B cell (primary cell): ENCODE measurements around the gene ISLR. TPM values are rescaled to one million over a fixed set of nuclear protein-coding genes. Genes with fewer than 3 reads are reported as not detected.

Experiments used
- ATAC-seq: fragments of 200-7000 bp; cut with Tn5 transposase; one replicate; pipeline ENCODE4 v1.10.0; 2021; ENCODE audit warnings: low read depth, mild to moderate bottlenecking, moderate number of reproducible peaks, moderate library complexity
- CTCF ChIA-PET: fragments of 350-600 bp; sonication (Branson Sonifier 250); formaldehyde crosslinking; loops from one replicate; lab custom pipeline; 2021; ENCODE audit warnings: antibody characterized with exemption, inconsistent platforms; lab: Charles Lee
- POLR2A ChIA-PET: fragments of 350-600 bp; sonication (Branson Sonifier 250); formaldehyde crosslinking; loops from one replicate; lab custom pipeline; 2021; ENCODE audit warnings: antibody characterized with exemption; lab: Charles Lee
- DNase-seq: peaks from one replicate; pipeline ENCODE4 v3.0.0; 2013
- H2AFZ ChIP-seq: 2 replicates; pipeline ENCODE4 v1.6.1; 2012; ENCODE audit warnings: mild to moderate bottlenecking, low read depth, low read length; ENCODE audit not compliant: insufficient read depth, poor library complexity, severe bottlenecking
- H3K27ac ChIP-seq, 2 donors: 1 replicate in 1 of 2; 2 replicates in 1 of 2; pipeline ENCODE4 v1.5.1; 2012 to 2013; ENCODE audit warnings: low read length in 2 of 2, mild to moderate bottlenecking in 2 of 2, moderate library complexity in 1 of 2
- H3K27me3 ChIP-seq, 4 experiments: fragments of 200-600 bp in 1 of 4; sonication (generic) in 1 of 4; replicated peaks in 1 of 4; 1 replicate in 2 of 4; 2 replicates in 2 of 4; pipeline versions ENCODE4 v1.6.1 to v1.7.0; 2013 to 2016; ENCODE audit warnings: low read length in 3 of 4, mild to moderate bottlenecking in 2 of 4, mixed read lengths in 1 of 4, moderate library complexity in 1 of 4; ENCODE audit not compliant: insufficient read depth in 4 of 4, control insufficient read depth in 3 of 4; ENCODE audit errors: control extremely low read depth in 1 of 4
- H3K36me3 ChIP-seq, 2 experiments: replicated peaks in 1 of 2; 1 replicate in 1 of 2; 2 replicates in 1 of 2; pipeline versions ENCODE4 v1.6.1 to v1.7.1; 2013; ENCODE audit warnings: low read length in 1 of 2; ENCODE audit not compliant: insufficient read depth in 2 of 2, control insufficient read depth in 1 of 2; ENCODE audit errors: control extremely low read depth in 1 of 2, extremely low read depth in 1 of 2
- H3K4me1 ChIP-seq, 2 donors: fragments of 200-600 bp in 1 of 2; sonication (generic) in 1 of 2; 1 replicate in 1 of 2; 2 replicates in 1 of 2; pipeline versions ENCODE4 v1.5.1 to v1.6.1; 2013 to 2017; ENCODE audit warnings: low read length in 2 of 2; ENCODE audit not compliant: control insufficient read depth in 2 of 2, insufficient read depth in 2 of 2
- H3K4me2 ChIP-seq: replicated peaks from 2 replicates; pipeline ENCODE3; 2012; ENCODE audit warnings: mild to moderate bottlenecking, low read depth, low read length; ENCODE audit not compliant: poor library complexity, severe bottlenecking
- H3K4me3 ChIP-seq, 5 experiments: fragments of 200-600 bp in 1 of 5; sonication (generic) in 1 of 5; 1 replicate in 3 of 5; 2 replicates in 2 of 5; pipeline versions ENCODE4 v1.5.1 to v1.7.0; 2011 to 2016; ENCODE audit warnings: low read length in 4 of 5, mild to moderate bottlenecking in 4 of 5, low read depth in 2 of 5, control low read depth in 1 of 5, moderate library complexity in 1 of 5; ENCODE audit not compliant: insufficient read depth in 1 of 5; ENCODE audit errors: control extremely low read depth in 1 of 5, extremely low read depth in 1 of 5
- H3K79me2 ChIP-seq: fragments of 200-600 bp; sonication (generic); one replicate; pipeline ENCODE4 v1.6.0; 2016; ENCODE audit warnings: low read length; ENCODE audit not compliant: control insufficient read depth, insufficient read depth
- H3K9ac ChIP-seq: fragments of 200-600 bp; sonication (generic); 2 replicates; pipeline ENCODE4 v1.6.1; 2017; ENCODE audit warnings: mild to moderate bottlenecking, low read length, moderate library complexity
- H3K9me3 ChIP-seq, 3 donors: one replicate each; pipeline versions ENCODE4 v1.6.1 to v1.7.1; 2013; ENCODE audit warnings: low read length in 2 of 3; ENCODE audit not compliant: control insufficient read depth in 2 of 3, insufficient read depth in 1 of 3; ENCODE audit errors: control extremely low read depth in 1 of 3
- H4K20me1 ChIP-seq: 2 replicates; pipeline ENCODE4 v1.6.0; 2012; ENCODE audit warnings: mild to moderate bottlenecking, low read length; ENCODE audit not compliant: insufficient read depth, control insufficient read depth, poor library complexity, severe bottlenecking
- H3K27ac Mint-ChIP-seq: one replicate; pipeline ENCODE4 v1.8.0; 2021; ENCODE audit warnings: mixed read lengths
- H3K27me3 Mint-ChIP-seq: one replicate; pipeline ENCODE4 v1.8.0; 2021; ENCODE audit warnings: mixed read lengths
- H3K4me1 Mint-ChIP-seq: one replicate; pipeline ENCODE4 v1.8.0; 2021; ENCODE audit warnings: mixed read lengths
- H3K4me3 Mint-ChIP-seq: one replicate; pipeline ENCODE4 v1.8.0; 2021; ENCODE audit warnings: mixed read lengths
- H3K9me3 Mint-ChIP-seq: one replicate; pipeline ENCODE4 v1.8.0; 2022; ENCODE audit warnings: mixed read lengths; ENCODE audit not compliant: insufficient read depth
- EZH2 ChIP-seq: IDR thresholded peaks from 2 replicates; pipeline ENCODE4 v1.6.1; 2012; ENCODE audit warnings: borderline replicate concordance, low read depth, mild to moderate bottlenecking, moderate library complexity, low read length; ENCODE audit not compliant: insufficient read depth, poor library complexity, severe bottlenecking
- WGBS: methylation state at CpG from one replicate; pipeline ENCODE4 v1.1.5; 2013; ENCODE audit warnings: missing lambda C conversion rate; ENCODE audit not compliant: insufficient coverage; 5-methylcytosine and 5-hydroxymethylcytosine counted together
- intact Hi-C: fragments of 100-400 bp; cut with micrococcal nuclease; formaldehyde crosslinking; loops from one replicate; pipeline ENCODE4 v1.10.0; 2022
- polyA plus RNA-seq: library from polyadenylated mRNA; depleted of rRNA; stranded (reverse); fragments of >200 nt; gene quantifications from 2 replicates; pipeline ENCODE4 v1.2.3, GENCODE V29; 2012
- total RNA-seq, 2 donors: library from RNA; stranded (reverse); fragments of 120-200 nt in 1 of 2; gene quantifications; 1 replicate in 1 of 2; 2 replicates in 1 of 2; pipeline versions ENCODE4 v1.2.3 to v1.2.4, GENCODE V29; 2013 to 2022
- TF ChIP-seq, protein P1 (sequence below): fragments of 200-600 bp; IDR thresholded peaks from one replicate; pipeline ENCODE4 v1.8.0; 2022; ENCODE audit warnings: antibody characterized with exemption, mild to moderate bottlenecking

The ISLR gene
- total and polyA plus RNA-seq, 2 donors (not counting 1 experiment from before 2014, with no cell fraction given), result not detected

DNA sequence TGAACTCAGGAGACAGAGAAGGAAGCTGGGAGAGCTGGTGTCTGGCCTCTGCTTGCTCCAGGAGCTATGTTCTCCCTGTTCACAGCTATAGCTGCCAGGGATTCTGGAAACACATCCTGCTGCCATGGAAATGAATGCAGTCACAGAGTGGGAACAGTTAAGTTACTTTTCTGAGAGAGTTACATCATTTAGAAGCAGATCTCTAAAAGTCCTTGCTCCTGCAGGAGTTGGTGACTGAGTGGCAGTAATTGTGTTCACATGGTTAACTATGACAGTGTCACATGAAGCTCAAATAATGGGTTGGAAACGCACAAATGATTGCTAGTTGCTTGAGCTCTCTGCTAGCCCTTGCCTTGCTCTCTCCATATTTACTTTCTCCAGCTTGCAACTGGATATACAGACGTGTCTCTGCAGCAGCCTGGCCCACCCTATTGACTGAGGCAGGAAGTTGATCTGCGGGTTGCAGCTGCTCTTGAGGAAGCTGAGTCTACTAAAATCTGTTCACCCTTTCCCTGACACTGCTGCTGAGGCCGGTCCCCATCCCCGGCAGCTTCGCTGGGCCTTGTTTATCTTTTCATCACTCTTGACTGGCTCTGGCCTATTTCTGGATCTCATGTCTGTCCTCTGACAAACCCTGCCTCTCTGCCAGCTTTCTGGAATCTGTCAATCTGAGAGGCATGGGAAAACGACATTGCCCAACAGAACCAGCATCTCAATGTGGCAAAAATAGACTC lies 16.7 kb upstream of the ISLR start:
- WGBS, result 17% methylated on average over 7 of the region's 7 CpGs
- Mint-ChIP-seq H3K9me3 (no peaks in the 10 kb centered on the region), H3K27me3 (peaks cover 30% of the 10 kb centered on the region), H3K4me3 (no peak overlapping the region), H3K27ac (no peak overlapping the region), H3K4me1 (peaks cover 10% of the 10 kb centered on the region)
- peaks cover 0 to 5% of the 10 kb centered on the region in 2 donors for H3K4me1 ChIP-seq
- H3K27me3 ChIP-seq, result peaks cover 0 to 3% (median 1%) of the 10 kb centered on the region in 4 experiments
- no peak overlapping the region for H3K4me2 ChIP-seq
- no peaks in the 10 kb centered on the region for H3K9me3 ChIP-seq
- H2AFZ ChIP-seq, result no peak overlapping the region
- POLR2A ChIA-PET, result no interaction called here
- intact Hi-C loops, result no loop called here
- no peak overlapping the region for H3K27ac ChIP-seq
- H3K9ac ChIP-seq, result no peak overlapping the region
- no peaks in the 10 kb centered on the region for H4K20me1 ChIP-seq
- no peaks in the 10 kb centered on the region for H3K36me3 ChIP-seq
- ATAC-seq, result no peak
- no peaks in the 10 kb centered on the region for H3K79me2 ChIP-seq
- DNase-seq, result no peak
- no peak for TF ChIP-seq EZH2
- TF ChIP-seq, protein P1, sequence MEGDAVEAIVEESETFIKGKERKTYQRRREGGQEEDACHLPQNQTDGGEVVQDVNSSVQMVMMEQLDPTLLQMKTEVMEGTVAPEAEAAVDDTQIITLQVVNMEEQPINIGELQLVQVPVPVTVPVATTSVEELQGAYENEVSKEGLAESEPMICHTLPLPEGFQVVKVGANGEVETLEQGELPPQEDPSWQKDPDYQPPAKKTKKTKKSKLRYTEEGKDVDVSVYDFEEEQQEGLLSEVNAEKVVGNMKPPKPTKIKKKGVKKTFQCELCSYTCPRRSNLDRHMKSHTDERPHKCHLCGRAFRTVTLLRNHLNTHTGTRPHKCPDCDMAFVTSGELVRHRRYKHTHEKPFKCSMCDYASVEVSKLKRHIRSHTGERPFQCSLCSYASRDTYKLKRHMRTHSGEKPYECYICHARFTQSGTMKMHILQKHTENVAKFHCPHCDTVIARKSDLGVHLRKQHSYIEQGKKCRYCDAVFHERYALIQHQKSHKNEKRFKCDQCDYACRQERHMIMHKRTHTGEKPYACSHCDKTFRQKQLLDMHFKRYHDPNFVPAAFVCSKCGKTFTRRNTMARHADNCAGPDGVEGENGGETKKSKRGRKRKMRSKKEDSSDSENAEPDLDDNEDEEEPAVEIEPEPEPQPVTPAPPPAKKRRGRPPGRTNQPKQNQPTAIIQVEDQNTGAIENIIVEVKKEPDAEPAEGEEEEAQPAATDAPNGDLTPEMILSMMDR, result no peak
- no peak overlapping the region for H3K4me3 ChIP-seq
- CTCF ChIA-PET, result no interaction called here
